Measurements from ENCODE around the gene AP3M1. TPM values are rescaled to one million over a fixed set of nuclear protein-coding genes. Genes with fewer than 3 reads are reported as not detected.

Gene AP3M1
- total RNA-seq, 1 experiment from 2014 or later: 34.4 TPM

- Histone ChIP-seq H3K9ac (ENCODE audit: low read length) (peak overlapping the region; percentile 39), H3K79me2 (ENCODE audit: insufficient read depth, low read length) (no peaks in the 10 kb centered on the region; the same call in 1 of the 2 replicates), H3K9me3 (ENCODE audit: control insufficient read depth in 1 of 2, insufficient read depth in 1 of 2, low read depth in 1 of 2, low read length in 2 of 2) (no peaks in the 10 kb centered on the region), H3K36me3 (ENCODE audit: control insufficient read depth in 1 of 2, insufficient read depth in 2 of 2, low read length in 2 of 2) (peaks cover 49 to 73% of the 10 kb centered on the region in 2 experiments), H3K4me1 (ENCODE audit: control insufficient read depth in 1 of 2, insufficient read depth in 2 of 2, low read length in 2 of 2) (peaks cover 11 to 24% of the 10 kb centered on the region in 2 experiments), H3K27ac (ENCODE audit: low read depth, low read length) (peak overlapping the region; percentile 45), H3K9me2 (ENCODE audit: insufficient read depth) (no peaks in the 10 kb centered on the region), H3K27me3 (ENCODE audit: insufficient read depth, low read length) (no peaks in the 10 kb centered on the region), H3K4me2 (ENCODE audit: low read length) (peak overlapping the region; percentile 55), H4K20me1 (ENCODE audit: insufficient read depth) (no peaks in the 10 kb centered on the region), H3K4me3 (replicated peaks in 1 of 2; ENCODE audit: low read depth in 1 of 2, low read length in 2 of 2) (peak overlapping the region in 1 of 2 experiments; percentile 7; a peak in 1 of 4 replicates), H2AFZ (ENCODE audit: low read depth, low read length, poor library complexity, severe bottlenecking) (no peak overlapping the region)
- ATAC-seq (peak; percentile 97), DNase-seq (ENCODE audit: low read depth, low spot score) (peak; percentile 18)
- intact Hi-C loops (cut with micrococcal nuclease): no loop called here
- no peak for TF ChIP-seq ZBTB33 (IDR thresholded peaks at IDR 0.05; ENCODE audit: extremely low read depth, insufficient replicate concordance, low read length)
- TF ChIP-seq CEBPB (IDR thresholded peaks at IDR 0.05; ENCODE audit: low read depth): no peak
- TF ChIP-seq RAD21 (IDR thresholded peaks at IDR 0.05; ENCODE audit: low read depth): no peak
- peak; percentile 29; the same call in 1 of the 2 replicates for TF ChIP-seq JUND (IDR thresholded peaks at IDR 0.05)
- TF ChIP-seq EZH2 (IDR thresholded peaks at IDR 0.05): no peak
- TF ChIP-seq FOSL1 (IDR thresholded peaks at IDR 0.05; ENCODE audit: low read depth): 0 out of 2 replicates have a peak, but pooled peaks have one; percentile 9
- no peak for TF ChIP-seq ZNF274 (IDR thresholded peaks at IDR 0.05; ENCODE audit: low read depth, low read length)
- TF ChIP-seq YY1 (IDR thresholded peaks at IDR 0.05; ENCODE audit: extremely low read depth, insufficient replicate concordance, low read depth, low read length): no peak
- TF ChIP-seq TCF7L2 (IDR thresholded peaks at IDR 0.05; ENCODE audit: borderline replicate concordance, extremely low read depth, insufficient read depth, insufficient read length): no peak
- RAD21 ChIA-PET (ENCODE audit: low non-redundant PET in 1 of 2, low total read pairs in 2 of 2, uncharacterized antibody in 2 of 2, unreplicated experiment in 2 of 2): no interaction called here
- CTCF ChIA-PET: no interaction called here
- BruUV-seq (replicated peaks): no TSS peak
- POLR2A ChIA-PET: no interaction called here
These were observed 31.8 kb downstream of the AP3M1 start for GRCh38 chr10:74118804-74119203.

All from HCT116 (cell line).